Mesendoderm (in vitro differentiated cells): ENCODE data around the gene GRM8.
"Not testable (repeated sequence)": the region's sequence is repeated elsewhere in the genome, so short reads cannot be mapped to it uniquely, and the experiment has no call there.

ENCODE experiments used
- DNase-seq: peaks from one replicate; pipeline ENCODE4 v3.0.0; 2013
- H2AK5ac ChIP-seq: 2 replicates; pipeline ENCODE4 v1.6.1; 2013; ENCODE audit warnings: low read length, inconsistent platforms
- H2BK120ac ChIP-seq: 2 replicates; pipeline ENCODE4 v1.6.1; 2013; ENCODE audit warnings: low read depth, mild to moderate bottlenecking, low read length, moderate library complexity, mixed read lengths
- H2BK15ac ChIP-seq: replicated peaks from 2 replicates; pipeline ENCODE4 v1.6.1; 2013; ENCODE audit warnings: low read depth, mild to moderate bottlenecking, moderate library complexity
- H2BK5ac ChIP-seq: 2 replicates; pipeline ENCODE4 v1.6.1; 2013; ENCODE audit warnings: low read length, inconsistent platforms
- H3K18ac ChIP-seq: 2 replicates; pipeline ENCODE4 v1.6.1; 2013; ENCODE audit warnings: mild to moderate bottlenecking, low read length, mixed read lengths
- H3K23ac ChIP-seq: one replicate; pipeline ENCODE4 v1.6.1; 2013; ENCODE audit warnings: low read length
- H3K27ac ChIP-seq: 2 replicates; pipeline ENCODE4 v1.5.1; 2013; ENCODE audit warnings: low read depth, mild to moderate bottlenecking, inconsistent platforms, low read length, moderate library complexity
- H3K27me3 ChIP-seq: 2 replicates; pipeline ENCODE4 v1.6.1; 2013; ENCODE audit warnings: low read length, control low read depth, mild to moderate bottlenecking, inconsistent platforms; ENCODE audit not compliant: insufficient read depth, poor library complexity
- H3K36me3 ChIP-seq: 2 replicates; pipeline ENCODE4 v1.6.1; 2013; ENCODE audit warnings: low read length, inconsistent platforms; ENCODE audit not compliant: control insufficient read depth, insufficient read depth
- H3K4ac ChIP-seq: one replicate; pipeline ENCODE4 v1.6.1; 2013; ENCODE audit warnings: low read depth, mild to moderate bottlenecking, low read length, moderate library complexity
- H3K4me1 ChIP-seq: 2 replicates; pipeline ENCODE4 v1.6.1; 2013; ENCODE audit warnings: low read depth, low read length, inconsistent platforms; ENCODE audit not compliant: control insufficient read depth
- H3K4me2 ChIP-seq: 2 replicates; pipeline ENCODE4 v1.6.1; 2013; ENCODE audit warnings: low read length
- H3K4me3 ChIP-seq: 2 replicates; pipeline ENCODE4 v1.5.1; 2013; ENCODE audit warnings: mild to moderate bottlenecking, low read length
- H3K56ac ChIP-seq: one replicate; pipeline ENCODE4 v1.6.1; 2013; ENCODE audit warnings: low read length
- H3K79me1 ChIP-seq: 2 replicates; pipeline ENCODE4 v1.6.1; 2013; ENCODE audit warnings: low read length, inconsistent platforms
- H3K79me2 ChIP-seq: 2 replicates; pipeline ENCODE4 v1.6.1; 2013; ENCODE audit warnings: mild to moderate bottlenecking, low read length; ENCODE audit not compliant: control insufficient read depth, insufficient read depth
- H3K9ac ChIP-seq: 2 replicates; pipeline ENCODE4 v1.6.1; 2013; ENCODE audit warnings: low read length, inconsistent platforms
- H4K5ac ChIP-seq: one replicate; pipeline ENCODE4 v1.6.1; 2013; ENCODE audit warnings: low read length
- H4K8ac ChIP-seq: one replicate; pipeline ENCODE4 v1.6.1; 2013; ENCODE audit warnings: low read depth, mild to moderate bottlenecking, control low read depth, low read length, moderate library complexity
- WGBS: extraction: QIAGEN DNeasy Blood & Tissue Kit; methylation state at CpG from one replicate; pipeline ENCODE4 v1.1.7; 2013; ENCODE audit warnings: low lambda C conversion rate, missing lambda C conversion rate; ENCODE audit not compliant: insufficient coverage; ENCODE audit errors: extremely low coverage; 5-methylcytosine and 5-hydroxymethylcytosine counted together

The GRM8 gene

GRCh38 chr7:126842451-126842850 is 410.3 kb downstream of the GRM8 start:
- no peak overlapping the region for H3K27ac ChIP-seq
- no peak overlapping the region for H3K56ac ChIP-seq
- no peak overlapping the region for H2BK5ac ChIP-seq
- H3K23ac ChIP-seq: no peak overlapping the region
- H4K5ac ChIP-seq: no peak overlapping the region
- H3K79me1 ChIP-seq: no peaks in the 10 kb centered on the region
- H3K27me3 ChIP-seq: no peaks in the 10 kb centered on the region
- H3K9ac ChIP-seq: no peak overlapping the region
- WGBS: no CpG with 5 or more reads among the region's 1 CpG
- H3K4me1 ChIP-seq: no peaks in the 10 kb centered on the region
- no peaks in the 10 kb centered on the region for H3K36me3 ChIP-seq
- H3K79me2 ChIP-seq: no peaks in the 10 kb centered on the region
- DNase-seq: no peak
- H2BK15ac ChIP-seq: no peak overlapping the region
- H3K4me2 ChIP-seq: no peak overlapping the region
- no peak overlapping the region for H3K18ac ChIP-seq
- no peak overlapping the region for H4K8ac ChIP-seq
- H3K4me3 ChIP-seq: no peak overlapping the region
- no peak overlapping the region for H2BK120ac ChIP-seq
- H3K4ac ChIP-seq: no peak overlapping the region
- H2AK5ac ChIP-seq: no peak overlapping the region

- no peak overlapping the region for H3K9ac ChIP-seq
- H3K36me3 ChIP-seq: no peaks in the 10 kb centered on the region
- H3K4me2 ChIP-seq: no peak overlapping the region
- H3K23ac ChIP-seq: no peak overlapping the region
- no peak overlapping the region for H3K4ac ChIP-seq
- H3K27me3 ChIP-seq: no peaks in the 10 kb centered on the region
- DNase-seq: no peak
- H3K79me1 ChIP-seq: no peaks in the 10 kb centered on the region
- H3K4me3 ChIP-seq: no peak overlapping the region
- H3K18ac ChIP-seq: no peak overlapping the region
- no peak overlapping the region for H3K27ac ChIP-seq
- no peak overlapping the region for H4K8ac ChIP-seq
- H2BK120ac ChIP-seq: no peak overlapping the region
- no peak overlapping the region for H2AK5ac ChIP-seq
- no peak overlapping the region for H2BK15ac ChIP-seq
- H2BK5ac ChIP-seq: no peak overlapping the region
- no peak overlapping the region for H4K5ac ChIP-seq
- H3K79me2 ChIP-seq: no peaks in the 10 kb centered on the region
- no peak overlapping the region for H3K56ac ChIP-seq
- H3K4me1 ChIP-seq: no peaks in the 10 kb centered on the region
These were observed 411.9 kb downstream of the GRM8 start for GRCh38 chr7:126840869-126841268.

GRCh38 chr7:126839624-126840023 is 413.1 kb downstream of the GRM8 start:
- Histone ChIP-seq H3K4me1 (no peaks in the 10 kb centered on the region), H3K36me3 (no peaks in the 10 kb centered on the region), H2BK120ac (no peak overlapping the region), H3K27ac (no peak overlapping the region), H3K56ac (no peak overlapping the region), H2BK15ac (no peak overlapping the region), H3K4me2 (no peak overlapping the region), H2AK5ac (no peak overlapping the region), H3K4ac (no peak overlapping the region), H3K18ac (no peak overlapping the region), H3K27me3 (no peaks in the 10 kb centered on the region), H3K79me2 (no peaks in the 10 kb centered on the region), H3K79me1 (no peaks in the 10 kb centered on the region), H3K9ac (no peak overlapping the region), H4K8ac (no peak overlapping the region), H3K23ac (no peak overlapping the region), H2BK5ac (no peak overlapping the region), H3K4me3 (no peak overlapping the region), H4K5ac (no peak overlapping the region)
- no peak for DNase-seq
- WGBS: no CpG with 5 or more reads among the region's 1 CpG

- Histone ChIP-seq H3K4me3 (no peak overlapping the region), H3K27ac (no peak overlapping the region), H3K4me2 (no peak overlapping the region), H2BK120ac (no peak overlapping the region), H2BK15ac (no peak overlapping the region), H4K8ac (no peak overlapping the region), H3K23ac (no peak overlapping the region), H2BK5ac (no peak overlapping the region), H3K18ac (no peak overlapping the region), H3K4me1 (no peaks in the 10 kb centered on the region), H3K56ac (no peak overlapping the region), H3K79me1 (no peaks in the 10 kb centered on the region), H4K5ac (no peak overlapping the region), H3K9ac (no peak overlapping the region), H3K79me2 (no peaks in the 10 kb centered on the region), H2AK5ac (no peak overlapping the region), H3K36me3 (no peaks in the 10 kb centered on the region), H3K27me3 (no peaks in the 10 kb centered on the region), H3K4ac (no peak overlapping the region)
- no peak for DNase-seq
These were observed 414.5 kb downstream of the GRM8 start for GRCh38 chr7:126838194-126838593.

GRCh38 chr7:126831241-126831640 is 421.5 kb downstream of the GRM8 start:
- not testable (repeated sequence) for H3K4me1 ChIP-seq, H3K79me1 ChIP-seq, H3K4ac ChIP-seq, H2AK5ac ChIP-seq, H4K8ac ChIP-seq, H3K18ac ChIP-seq, H3K4me2 ChIP-seq, H2BK5ac ChIP-seq, H3K27ac ChIP-seq, H3K79me2 ChIP-seq, H3K23ac ChIP-seq, H3K9ac ChIP-seq, H2BK15ac ChIP-seq, H4K5ac ChIP-seq, DNase-seq, H2BK120ac ChIP-seq, H3K56ac ChIP-seq, H3K36me3 ChIP-seq, H3K27me3 ChIP-seq, H3K4me3 ChIP-seq
- WGBS: no CpG with 5 or more reads among the region's 9 CpGs

- Histone ChIP-seq H3K4me1 (no peaks in the 10 kb centered on the region), H2BK5ac (no peak overlapping the region), H2BK120ac (no peak overlapping the region), H3K18ac (no peak overlapping the region), H3K56ac (no peak overlapping the region), H3K23ac (no peak overlapping the region), H3K79me1 (no peaks in the 10 kb centered on the region), H3K36me3 (no peaks in the 10 kb centered on the region), H2BK15ac (no peak overlapping the region), H3K27me3 (no peaks in the 10 kb centered on the region), H3K27ac (no peak overlapping the region), H3K4me2 (no peak overlapping the region), H4K5ac (no peak overlapping the region), H4K8ac (no peak overlapping the region), H3K9ac (no peak overlapping the region), H3K79me2 (no peaks in the 10 kb centered on the region), H3K4ac (no peak overlapping the region), H2AK5ac (no peak overlapping the region), H3K4me3 (no peak overlapping the region)
- WGBS: no CpG with 5 or more reads among the region's 3 CpGs
- DNase-seq: no peak
These were observed 431.8 kb downstream of the GRM8 start for GRCh38 chr7:126820925-126821324.
